Endothelial cell of umbilical vein (primary cell): Measurements from ENCODE around the gene HOXC5. TPM values are rescaled to one million over a fixed set of nuclear protein-coding genes. Genes with fewer than 3 reads are reported as not detected.

ENCODE experiments used
- BruUV-seq: library from RNA; stranded (reverse); fragments of 400-500 nt; replicated peaks from 2 replicates; lab custom pipeline; 2021; lab: Mats Ljungman, UMichigan
- CTCF ChIA-PET: fragments of 300-600, 350-600 bp; sonication (Branson Sonifier 250); formaldehyde crosslinking; loops from one replicate; lab custom pipeline; 2021; ENCODE audit warnings: antibody characterized with exemption, inconsistent platforms; lab: Charles Lee
- POLR2A ChIA-PET: fragments of 300-600, 350-600 bp; sonication (Branson Sonifier 250); formaldehyde crosslinking; loops from one replicate; lab custom pipeline; 2021; ENCODE audit warnings: antibody characterized with exemption, inconsistent platforms; lab: Charles Lee
- DNase-seq: peaks from one replicate; pipeline ENCODE4 v3.0.0-alpha.2; 2011; ENCODE audit warnings: low read depth, low spot score
- FAIRE-seq: peaks from 2 replicates; lab custom pipeline; 2011; peaks lifted over from hg19 to GRCh38; lab: Jason Lieb, UNC
- H2AFZ ChIP-seq: 2 replicates; pipeline ENCODE4 v1.6.0; 2012; ENCODE audit warnings: low read depth, low read length, control low read depth, inconsistent platforms
- H3K27ac ChIP-seq: 2 replicates; pipeline ENCODE4 v1.5.1; 2011; ENCODE audit warnings: low read depth, mild to moderate bottlenecking, control low read depth, low read length, moderate library complexity; ENCODE audit not compliant: insufficient read depth
- H3K27me3 ChIP-seq, 2 experiments: 2 replicates each; pipeline versions ENCODE4 v1.6.0 to v1.6.1; 2011; ENCODE audit warnings: low read length in 2 of 2, mixed read lengths in 1 of 2; ENCODE audit not compliant: control insufficient read depth in 2 of 2, insufficient read depth in 2 of 2
- H3K36me3 ChIP-seq, 2 experiments: 2 replicates in 1 of 2; 3 replicates in 1 of 2; pipeline ENCODE4 v1.5.1; 2011; ENCODE audit warnings: low read length in 2 of 2, mild to moderate bottlenecking in 1 of 2, moderate library complexity in 1 of 2; ENCODE audit not compliant: control insufficient read depth in 2 of 2, insufficient read depth in 2 of 2; ENCODE audit errors: extremely low read depth in 1 of 2
- H3K4me1 ChIP-seq: 3 replicates; pipeline ENCODE4 v1.5.1; 2011; ENCODE audit warnings: mild to moderate bottlenecking, low read length; ENCODE audit not compliant: control insufficient read depth, insufficient read depth; ENCODE audit errors: extremely low read depth
- H3K4me2 ChIP-seq: 2 replicates; pipeline ENCODE4 v1.6.1; 2011; ENCODE audit warnings: low read length, control low read depth, mixed read lengths; ENCODE audit not compliant: insufficient read depth
- H3K4me3 ChIP-seq, 3 experiments: fragments of 200-600 bp in 1 of 3; sonication (generic), shearing (Covaris generic) in 1 of 3; replicated peaks in 1 of 3; 2 replicates each; pipeline ENCODE4 v1.5.1; 2011 to 2016; ENCODE audit warnings: control low read depth in 3 of 3, low read length in 3 of 3, mild to moderate bottlenecking in 2 of 3, inconsistent platforms in 1 of 3, low read depth in 1 of 3, moderate library complexity in 1 of 3; ENCODE audit not compliant: insufficient read depth in 1 of 3
- H3K79me2 ChIP-seq: 2 replicates; pipeline ENCODE4 v1.6.0; 2012; ENCODE audit warnings: low read length, inconsistent platforms; ENCODE audit not compliant: control insufficient read depth, insufficient read depth
- H3K9ac ChIP-seq: replicated peaks from 2 replicates; pipeline ENCODE3; 2011; ENCODE audit warnings: low read length, control low read depth; ENCODE audit not compliant: insufficient read depth; ENCODE audit errors: extremely low read depth
- H3K9me1 ChIP-seq: replicated peaks from 3 replicates; pipeline ENCODE4 v1.6.0; 2011; ENCODE audit warnings: mild to moderate bottlenecking, low read length; ENCODE audit not compliant: control insufficient read depth, insufficient read depth; ENCODE audit errors: extremely low read depth
- H3K9me3 ChIP-seq: replicated peaks from 2 replicates; pipeline ENCODE4 v1.5.1; 2012; ENCODE audit warnings: low read length, inconsistent platforms; ENCODE audit not compliant: control insufficient read depth, insufficient read depth
- H4K20me1 ChIP-seq: replicated peaks from 2 replicates; pipeline ENCODE3; 2011; ENCODE audit warnings: mild to moderate bottlenecking, low read length; ENCODE audit not compliant: control insufficient read depth, insufficient read depth; ENCODE audit errors: extremely low read depth
- CTCF ChIP-seq, 2 donors: IDR thresholded peaks; 1 replicate in 1 of 2; 2 replicates in 1 of 2; pipeline ENCODE4 v1.5.1; 2011; ENCODE audit warnings: low read length in 2 of 2, mild to moderate bottlenecking in 2 of 2, moderate library complexity in 2 of 2, control low read depth in 1 of 2, inconsistent platforms in 1 of 2, low read depth in 1 of 2; ENCODE audit not compliant: insufficient read depth in 1 of 2; ENCODE audit errors: extremely low read depth in 1 of 2
- EZH2 ChIP-seq: IDR thresholded peaks from 2 replicates; pipeline ENCODE4 v1.6.1; 2012; ENCODE audit warnings: borderline replicate concordance, low read depth, mild to moderate bottlenecking, moderate library complexity, low read length, inconsistent platforms; ENCODE audit not compliant: severe bottlenecking
- GATA2 ChIP-seq: IDR thresholded peaks from 2 replicates; pipeline ENCODE4 v1.7.0; 2011; ENCODE audit warnings: low read depth, mild to moderate bottlenecking, moderate library complexity, mixed read lengths, low read length; ENCODE audit not compliant: insufficient read length, insufficient read depth
- JUN ChIP-seq: IDR thresholded peaks from 2 replicates; pipeline ENCODE4 v1.6.1; 2011; ENCODE audit warnings: borderline replicate concordance, low read depth; ENCODE audit not compliant: insufficient read length, insufficient read depth
- MYC ChIP-seq: IDR thresholded peaks from one replicate; pipeline ENCODE4 v1.6.1; 2011; ENCODE audit warnings: mild to moderate bottlenecking, low read depth, low read length
- POLR2A ChIP-seq: IDR thresholded peaks from 2 replicates; pipeline ENCODE4 v1.6.1; 2012; ENCODE audit warnings: low read depth, mild to moderate bottlenecking, control low read depth, low read length
- POLR2AphosphoS5 ChIP-seq: IDR thresholded peaks from 2 replicates; pipeline ENCODE4 v1.6.1; 2012; ENCODE audit warnings: low read depth, mild to moderate bottlenecking, control low read depth, low read length, moderate library complexity; ENCODE audit not compliant: insufficient read depth
- dilution Hi-C: fragments of 300-500 bp; cut with MboI; formaldehyde crosslinking; loops from one replicate; pipeline ENCODE4 v1.15.0; 2019; ENCODE audit warnings: low sequenced_read_pairs; ENCODE audit not compliant: extremely low pct_ligation_motif_present
- intact Hi-C: fragments of 100-400 bp; cut with micrococcal nuclease; formaldehyde crosslinking; loops from one replicate; pipeline ENCODE4 v1.10.0; 2022
- polyA plus RNA-seq, 4 experiments: library from polyadenylated mRNA; depleted of rRNA in 3 of 4; stranded (reverse) in 3 of 4; unstranded in 1 of 4; fragments of >200 nt; gene quantifications; 2 replicates each; pipeline versions ENCODE4 v1.2.1 to v1.2.3, GENCODE V29; 2011 to 2012; ENCODE audit warnings: missing spikeins in 1 of 4
- total RNA-seq: library from RNA; stranded (reverse); gene quantifications from 2 replicates; pipeline ENCODE4 v1.2.3, GENCODE V29; 2021

The HOXC5 gene
- total and polyA plus RNA-seq, 2 donors (not counting 3 experiments of a cell fraction or from before 2014, with no cell fraction given), result not detected

- no TSS peak for BruUV-seq
- Histone ChIP-seq H3K4me2 (no peak overlapping the region), H3K27ac (no peak overlapping the region), H4K20me1 (no peaks in the 10 kb centered on the region), H3K9ac (no peak overlapping the region), H3K79me2 (no peaks in the 10 kb centered on the region), H3K4me3 (no peak overlapping the region), H2AFZ (no peak overlapping the region), H3K4me1 (no peaks in the 10 kb centered on the region), H3K27me3 (peaks cover 73 to 90% of the 10 kb centered on the region in 2 experiments), H3K36me3 (no peaks in the 10 kb centered on the region), H3K9me3 (no peaks in the 10 kb centered on the region), H3K9me1 (no peaks in the 10 kb centered on the region)
- no peak for FAIRE-seq
- ChIA-PET CTCF (interaction anchor here (0.9 to 1.1 kb wide), 2 partner anchors 8 to 14 kb away, joined by 3 to 4 read pairs; partner anchors contain the start of gene HOXC4), POLR2A (no interaction called here)
- dilution Hi-C loops, result no loop called here
- DNase-seq, result no peak
- intact Hi-C loops, result no loop called here
- TF ChIP-seq CTCF (IDR thresholded peaks at IDR 0.05; ENCODE audit: extremely low read depth in 1 of 2, insufficient read depth in 1 of 2, low read depth in 1 of 2, low read length in 2 of 2) (no peak), JUN (no peak)
Observed at GRCh38 chr12:54045868-54046521, 13.1 kb downstream of the HOXC5 start.

- Histone ChIP-seq H3K9me1 (no peaks in the 10 kb centered on the region), H3K4me2 (no peak overlapping the region), H3K4me1 (no peaks in the 10 kb centered on the region), H3K9ac (no peak overlapping the region), H3K27ac (no peak overlapping the region), H4K20me1 (no peaks in the 10 kb centered on the region), H3K27me3 (peaks cover 76 to 94% of the 10 kb centered on the region in 2 experiments), H3K36me3 (no peaks in the 10 kb centered on the region), H2AFZ (no peak overlapping the region), H3K4me3 (no peak overlapping the region), H3K79me2 (no peaks in the 10 kb centered on the region), H3K9me3 (no peaks in the 10 kb centered on the region)
- FAIRE-seq (no peak), DNase-seq (no peak)
- intact Hi-C loops, result no loop called here
- no TSS peak for BruUV-seq
- ChIA-PET CTCF (no interaction called here), POLR2A (no interaction called here)
- dilution Hi-C loops, result no loop called here
- TF ChIP-seq GATA2 (no peak), POLR2AphosphoS5 (no peak), MYC (no peak), POLR2A (no peak), EZH2 (no peak), JUN (no peak)
Observed at GRCh38 chr12:54046809-54047159, 13.9 kb downstream of the HOXC5 start.
